Neural cell (in vitro differentiated cells): ENCODE results near the gene FHAD1.

Source experiments
- CTCF ChIP-seq: fragments of 450-650 bp; IDR thresholded peaks from 2 replicates; pipeline ENCODE4 v1.5.1; 2014; ENCODE audit warnings: antibody characterized with exemption, mild to moderate bottlenecking, moderate library complexity; ENCODE audit not compliant: poor library complexity, severe bottlenecking
- EP300 ChIP-seq: fragments of 450-650 bp; conservative IDR thresholded peaks from 2 replicates; pipeline ENCODE4 v1.6.1; 2014; ENCODE audit warnings: antibody characterized with exemption, mild to moderate bottlenecking, moderate library complexity; ENCODE audit not compliant: poor library complexity, severe bottlenecking
- EZH2 ChIP-seq: fragments of 200-600, 300-800 bp; shearing (Covaris generic), sonication (generic); IDR thresholded peaks from 2 replicates; pipeline ENCODE4 v1.6.1; 2014; ENCODE audit warnings: antibody characterized with exemption, low read length, borderline replicate concordance, mild to moderate bottlenecking; ENCODE audit not compliant: insufficient read depth, poor library complexity, severe bottlenecking
- MXI1 ChIP-seq: fragments of 450-650 bp; conservative IDR thresholded peaks from 2 replicates; pipeline ENCODE4 v1.6.1; 2014; ENCODE audit warnings: antibody characterized with exemption, mild to moderate bottlenecking; ENCODE audit not compliant: poor library complexity, severe bottlenecking
- POLR2AphosphoS5 ChIP-seq: IDR thresholded peaks from 2 replicates; pipeline ENCODE4 v1.6.1; 2012
- RAD21 ChIP-seq: fragments of 450-650 bp; conservative IDR thresholded peaks from 2 replicates; pipeline ENCODE4 v1.6.1; 2014; ENCODE audit warnings: antibody characterized with exemption, mild to moderate bottlenecking, moderate library complexity
- REST ChIP-seq: IDR thresholded peaks from 2 replicates; pipeline ENCODE4 v1.6.1; 2012; ENCODE audit warnings: borderline replicate concordance
- SMC3 ChIP-seq: fragments of 450-650 bp; conservative IDR thresholded peaks from 2 replicates; pipeline ENCODE4 v1.6.1; 2014; ENCODE audit warnings: antibody characterized with exemption, mild to moderate bottlenecking, moderate library complexity; ENCODE audit not compliant: poor library complexity
- TAF1 ChIP-seq: IDR thresholded peaks from 2 replicates; pipeline ENCODE4 v1.6.1; 2012; ENCODE audit warnings: low read depth

GRCh38 chr1:15417059-15417934 lies 170.3 kb downstream of the FHAD1 start:
- TF ChIP-seq EZH2 = no peak
- no peak for TF ChIP-seq EP300
- no peak for TF ChIP-seq CTCF
- no peak for TF ChIP-seq MXI1
- no peak for TF ChIP-seq TAF1
- no peak for TF ChIP-seq RAD21
- TF ChIP-seq REST = no peak
- no peak for TF ChIP-seq POLR2AphosphoS5
- TF ChIP-seq SMC3 = no peak
